H7 (cell line): Measurements from ENCODE around the gene PINK1. TPM values are rescaled to one million over a fixed set of nuclear protein-coding genes. Genes with fewer than 3 reads are reported as not detected.
"Not testable (repeated sequence)": the region's sequence is repeated elsewhere in the genome, so short reads cannot be mapped to it uniquely, and the experiment has no call there.

Experiments
- DNase-seq: peaks from one replicate; pipeline ENCODE4 v3.0.0; 2012
- H3K27me3 ChIP-seq: 2 replicates; pipeline ENCODE4 v1.6.0; 2011; ENCODE audit warnings: mild to moderate bottlenecking, low read length; ENCODE audit not compliant: control insufficient read depth, insufficient read depth
- H3K36me3 ChIP-seq: replicated peaks from 2 replicates; pipeline ENCODE4 v1.5.1; 2011; ENCODE audit warnings: low read length; ENCODE audit not compliant: control insufficient read depth, insufficient read depth
- H3K4me3 ChIP-seq: 2 replicates; pipeline ENCODE4 v1.5.1; 2011; ENCODE audit warnings: low read depth, mild to moderate bottlenecking, control low read depth, low read length, moderate library complexity; ENCODE audit not compliant: insufficient read depth
- total RNA-seq: library from RNA; depleted of rRNA; stranded (reverse); fragments of >200 nt; shearing (Covaris generic); gene quantifications from 2 replicates; pipeline ENCODE4 v1.2.3, GENCODE V29; 2014

The PINK1 gene
- total RNA-seq, 1 experiment from 2014 or later = 161 TPM

GRCh38 chr1:20666804-20667203, 33.5 kb downstream of the PINK1 start:
- Histone ChIP-seq H3K36me3 (peaks cover under 1% of the 10 kb centered on the region; the same call in 1 of the 2 replicates), H3K27me3 (no peaks in the 10 kb centered on the region), H3K4me3 (no peak overlapping the region)
- DNase-seq = no peak

GRCh38 chr1:20668581-20668980, 35.3 kb downstream of the PINK1 start:
- no peak overlapping the region for H3K4me3 ChIP-seq
- no peak for DNase-seq
- H3K27me3 ChIP-seq = no peaks in the 10 kb centered on the region
- peaks cover 4% of the 10 kb centered on the region for H3K36me3 ChIP-seq

- DNase-seq = no peak
- Histone ChIP-seq H3K36me3 (peaks cover 4% of the 10 kb centered on the region), H3K27me3 (no peaks in the 10 kb centered on the region), H3K4me3 (no peak overlapping the region)
Measured at GRCh38 chr1:20670936-20671335, 37.7 kb downstream of the PINK1 start.

- no peaks in the 10 kb centered on the region for H3K27me3 ChIP-seq
- H3K4me3 ChIP-seq = no peak overlapping the region
Measured at GRCh38 chr1:20672265-20672632, 39.0 kb downstream of the PINK1 start.

GRCh38 chr1:20673626-20674025, 40.4 kb downstream of the PINK1 start:
- H3K36me3 ChIP-seq, H3K27me3 ChIP-seq, H3K4me3 ChIP-seq, DNase-seq: not testable (repeated sequence)

More at GRCh38 chr1:20672265-20672632, 39.0 kb downstream of the PINK1 start:
- DNase-seq = no peak
- peaks cover 4% of the 10 kb centered on the region for H3K36me3 ChIP-seq

- peaks cover 2% of the 10 kb centered on the region for H3K36me3 ChIP-seq
- DNase-seq = no peak
- no peaks in the 10 kb centered on the region for H3K27me3 ChIP-seq
- H3K4me3 ChIP-seq = no peak overlapping the region
Measured at GRCh38 chr1:20678599-20678998, 45.3 kb downstream of the PINK1 start.

GRCh38 chr1:20680269-20680668, 47.0 kb downstream of the PINK1 start:
- H3K27me3 ChIP-seq = no peaks in the 10 kb centered on the region

GRCh38 chr1:20681999-20682398, 48.7 kb downstream of the PINK1 start:
- no peak for DNase-seq
- H3K27me3 ChIP-seq = no peaks in the 10 kb centered on the region
- peaks cover 2% of the 10 kb centered on the region for H3K36me3 ChIP-seq
- H3K4me3 ChIP-seq = no peak overlapping the region

More at GRCh38 chr1:20680269-20680668, 47.0 kb downstream of the PINK1 start:
- no peak for DNase-seq
- Histone ChIP-seq H3K36me3 (peaks cover 2% of the 10 kb centered on the region), H3K4me3 (no peak overlapping the region)

GRCh38 chr1:20682571-20683236, 49.4 kb downstream of the PINK1 start:
- Histone ChIP-seq H3K27me3 (no peaks in the 10 kb centered on the region), H3K36me3 (peaks cover 2% of the 10 kb centered on the region), H3K4me3 (no peak overlapping the region)
- no peak for DNase-seq

- H3K36me3 ChIP-seq = peaks cover 1% of the 10 kb centered on the region
- no peaks in the 10 kb centered on the region for H3K27me3 ChIP-seq
- DNase-seq = no peak
- H3K4me3 ChIP-seq = no peak overlapping the region
Measured at GRCh38 chr1:20683614-20684013, 50.4 kb downstream of the PINK1 start.

GRCh38 chr1:20684050-20684620, 50.9 kb downstream of the PINK1 start:
- Histone ChIP-seq H3K4me3 (no peak overlapping the region), H3K27me3 (no peaks in the 10 kb centered on the region), H3K36me3 (peaks cover 1% of the 10 kb centered on the region)
- DNase-seq = no peak

- H3K36me3 ChIP-seq = peaks cover 2% of the 10 kb centered on the region
Measured at GRCh38 chr1:20684651-20685050, 51.4 kb downstream of the PINK1 start.

GRCh38 chr1:20685099-20685662, 51.9 kb downstream of the PINK1 start:
- no peak overlapping the region for H3K4me3 ChIP-seq
- no peaks in the 10 kb centered on the region for H3K27me3 ChIP-seq
- H3K36me3 ChIP-seq = peaks cover 3% of the 10 kb centered on the region
- DNase-seq = peak; percentile 41

More at GRCh38 chr1:20684651-20685050, 51.4 kb downstream of the PINK1 start:
- H3K27me3 ChIP-seq = no peaks in the 10 kb centered on the region
- DNase-seq = no peak
- no peak overlapping the region for H3K4me3 ChIP-seq

- Histone ChIP-seq H3K36me3 (peaks cover 3% of the 10 kb centered on the region), H3K27me3 (no peaks in the 10 kb centered on the region), H3K4me3 (no peak overlapping the region)
- DNase-seq = peak; percentile 48
Measured at GRCh38 chr1:20685741-20686140, 52.5 kb downstream of the PINK1 start.
